Umbilical cord (tissue), 2 donors: ENCODE measurements around the gene ANKRD49. TPM values are rescaled to one million over a fixed set of nuclear protein-coding genes. Genes with fewer than 3 reads are reported as not detected.

Experiments used
- DNase-seq: peaks from one replicate; pipeline ENCODE4 v3.0.0-alpha.2; 2015; ENCODE audit warnings: low spot score
- total RNA-seq: library from RNA; depleted of rRNA; stranded (reverse); fragments of >200 nt; gene quantifications from one replicate; pipeline ENCODE4 v1.2.3, GENCODE V29; 2014; ENCODE audit warnings: low replicate concordance; ENCODE audit not compliant: insufficient read depth

ANKRD49 gene
- total RNA-seq, 1 donor from 2014 or later = 28.9 TPM

- DNase-seq = peak; percentile 90
Observed at GRCh38 chr11:94543695-94544645, 50.2 kb downstream of the ANKRD49 start, which contains the start of gene FUT4. Gene FUT4, plus strand, starts transcription at chr11:94543921. Its CDS starts 213 bp downstream, at chr11:94544134.

- DNase-seq = no peak
Observed at GRCh38 chr11:94544646-94545263, 51.0 kb downstream of the ANKRD49 start.

- no peak for DNase-seq
Observed at GRCh38 chr11:94545264-94546161, 51.7 kb downstream of the ANKRD49 start.

DNA sequence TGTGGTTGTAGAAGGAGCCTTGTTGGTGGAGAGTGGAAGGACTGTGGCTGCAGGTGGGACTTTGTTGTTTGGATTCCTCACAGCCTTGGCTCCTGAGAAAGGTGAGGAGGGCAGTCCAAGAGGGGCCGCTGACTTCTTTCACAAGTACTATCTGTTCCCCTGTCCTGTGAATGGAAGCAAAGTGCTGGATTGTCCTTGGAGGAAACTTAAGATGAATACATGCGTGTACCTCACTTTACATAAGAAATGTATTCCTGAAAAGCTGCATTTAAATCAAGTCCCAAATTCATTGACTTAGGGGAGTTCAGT is 52.3 kb downstream of the ANKRD49 start:
- no peak for DNase-seq

- DNase-seq = peak; percentile 29
Observed at GRCh38 chr11:94546886-94547285, 53.1 kb downstream of the ANKRD49 start.

- DNase-seq = no peak
Observed at GRCh38 chr11:94549146-94549545, 55.4 kb downstream of the ANKRD49 start.

Other genes starting within 250 kb of the ANKRD49 start
- not detected for gene IZUMO1R, start 189.4 kb upstream of the ANKRD49 start, total RNA-seq
- gene GPR83, start 92.6 kb upstream of the ANKRD49 start, total RNA-seq = 0.48 TPM
- 12.5 TPM for gene MRE11, start 140 bp upstream of the ANKRD49 start, total RNA-seq
- not detected for gene C11orf97, start 18.5 kb downstream of the ANKRD49 start, total RNA-seq
- gene FUT4, start 49.9 kb downstream of the ANKRD49 start, total RNA-seq = 10.4 TPM
- gene PIWIL4, start 73.4 kb downstream of the ANKRD49 start, total RNA-seq = 7.5 TPM